Glomerular visceral epithelial cell (primary cell): ENCODE data around the gene RNPEP.
"Not testable (repeated sequence)": the region's sequence is repeated elsewhere in the genome, so short reads cannot be mapped to it uniquely, and the experiment has no call there.

Source experiments
- DNase-seq: peaks from one replicate; pipeline ENCODE4 v3.0.0-alpha.2; 2016; ENCODE audit errors: extremely low spot score

Gene RNPEP

DNA sequence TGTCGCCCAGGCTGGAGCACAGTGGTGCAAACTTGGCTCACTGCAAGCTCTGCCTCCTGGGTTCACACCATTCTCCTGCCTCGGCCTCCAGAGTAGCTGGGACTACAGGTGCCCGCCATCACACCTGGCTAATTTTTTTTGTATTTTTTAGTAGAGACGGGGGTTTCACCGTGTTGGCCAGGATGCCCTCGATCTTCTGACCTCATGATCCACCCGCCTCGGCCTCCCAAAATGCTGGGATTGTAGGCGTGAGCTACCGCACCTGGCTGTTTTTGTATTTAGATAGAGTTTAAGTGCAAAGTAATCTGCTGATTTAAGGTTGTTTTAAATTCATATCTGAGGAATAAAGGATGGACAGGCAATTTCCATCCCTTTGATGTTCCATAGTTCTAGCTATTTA, 20.1 kb upstream of the RNPEP start:
- not testable (repeated sequence) for DNase-seq

DNA sequence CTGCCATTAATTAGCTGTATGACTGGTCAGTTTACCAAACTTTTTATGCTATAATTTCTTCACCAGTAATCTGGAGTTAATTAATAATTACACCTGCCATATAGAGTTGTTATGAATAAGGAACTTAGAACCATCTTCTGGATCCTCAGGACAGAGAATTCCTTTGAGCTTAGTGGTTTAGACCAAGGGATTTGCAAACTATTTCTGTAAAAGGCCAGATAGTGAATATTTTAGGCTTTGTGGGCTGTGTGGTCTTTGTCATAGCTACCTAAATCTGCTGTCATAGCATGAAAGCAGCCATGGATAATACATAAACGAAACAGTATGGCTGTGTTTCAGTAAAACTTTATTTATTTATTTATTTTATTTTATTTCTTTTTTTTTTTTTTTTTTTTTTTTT, 18.2 kb upstream of the RNPEP start:
- DNase-seq, result peak; percentile 53

- peak; percentile 38 for DNase-seq
These were observed 16.3 kb upstream of the RNPEP start for GRCh38 chr1:201966171-201966570.

- no peak for DNase-seq
These were observed 14.1 kb upstream of the RNPEP start for GRCh38 chr1:201968202-201968925.

DNA sequence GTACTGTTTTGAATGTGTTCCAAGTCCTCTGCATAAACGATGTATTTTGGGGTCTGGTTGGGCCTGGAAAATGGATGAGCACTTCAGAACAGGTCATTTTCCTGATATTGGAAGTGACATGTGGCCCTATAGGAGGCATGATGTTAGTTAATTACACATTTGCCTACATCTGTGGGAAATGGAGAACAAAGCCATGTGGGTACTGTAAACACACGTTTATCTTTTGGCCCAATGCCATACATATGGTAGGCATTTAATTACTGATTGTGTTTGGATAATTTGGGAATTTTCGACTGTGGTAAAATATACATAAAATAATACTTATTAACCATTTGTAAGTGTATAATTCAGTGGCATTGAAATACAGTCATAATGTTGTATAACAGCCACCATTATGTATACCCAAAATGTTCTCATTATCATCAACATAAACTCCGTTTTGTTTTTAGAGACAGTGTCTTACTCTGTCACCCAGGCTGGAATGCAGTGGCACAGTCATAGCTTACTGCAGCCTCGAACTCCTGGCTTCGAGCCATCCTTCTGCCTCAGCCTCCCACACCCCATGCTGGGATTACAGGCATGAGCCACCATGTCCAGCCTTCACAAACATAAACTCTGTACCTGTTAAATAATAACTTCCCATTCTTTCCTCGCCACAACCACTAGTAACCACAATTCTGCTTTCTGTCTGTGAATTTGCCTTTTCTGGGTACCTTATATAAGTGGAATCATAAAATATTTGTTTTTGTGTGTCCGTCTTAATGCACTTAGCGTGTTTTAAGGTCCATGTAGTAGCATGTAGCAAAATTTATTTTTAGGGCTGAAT, 11.9 kb upstream of the RNPEP start:
- DNase-seq, result peak; percentile 71

DNA sequence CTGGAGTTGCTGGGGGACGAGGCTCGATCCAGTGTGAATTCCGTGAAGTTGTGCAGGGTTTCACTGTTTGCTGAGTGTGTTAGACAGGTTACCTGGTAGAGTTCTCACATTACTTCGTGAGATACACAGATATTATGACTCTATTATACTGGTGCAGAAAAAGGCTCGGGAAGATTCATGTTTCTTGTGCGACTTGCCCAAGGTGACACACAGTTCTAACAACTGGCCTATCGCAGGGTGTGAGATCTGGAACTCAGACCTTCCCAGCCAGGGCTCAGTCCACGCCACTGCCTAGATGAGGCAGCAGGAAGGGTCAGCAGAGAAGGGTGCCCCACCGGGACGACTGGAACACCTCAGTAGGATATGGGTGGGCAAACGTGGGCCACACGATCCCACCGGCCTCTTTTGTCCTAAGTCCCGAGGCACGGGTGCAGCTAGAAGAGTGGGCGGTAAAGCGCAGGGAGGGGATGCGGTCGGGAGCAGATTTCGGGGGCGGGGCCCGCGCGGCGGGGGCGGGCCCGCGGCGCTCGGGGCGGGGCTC, 296 bp upstream of the RNPEP start:
- no peak for DNase-seq

GRCh38 chr1:201983380-201983805, 945 bp downstream of the RNPEP start:
- DNase-seq, result no peak

DNA sequence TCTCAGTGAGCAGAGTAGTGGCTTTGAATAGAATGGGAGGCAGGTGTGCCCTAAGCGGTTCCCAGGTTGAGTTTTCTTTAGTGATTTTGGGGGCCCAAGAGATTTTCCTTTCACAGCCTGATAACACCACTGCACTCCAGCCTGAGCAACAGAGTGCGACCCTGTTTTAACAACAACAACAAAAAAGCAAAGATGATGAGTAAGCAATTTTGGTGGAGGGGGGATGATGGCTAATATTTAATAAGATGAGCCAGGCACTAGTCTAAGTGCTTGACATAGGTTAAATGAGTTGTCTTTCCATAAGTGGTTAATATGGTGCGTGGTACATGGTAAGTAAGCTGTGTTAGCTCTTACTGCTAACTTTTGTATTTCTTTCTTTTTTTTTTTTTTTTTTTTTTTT, 2.0 kb downstream of the RNPEP start:
- no peak for DNase-seq

DNA sequence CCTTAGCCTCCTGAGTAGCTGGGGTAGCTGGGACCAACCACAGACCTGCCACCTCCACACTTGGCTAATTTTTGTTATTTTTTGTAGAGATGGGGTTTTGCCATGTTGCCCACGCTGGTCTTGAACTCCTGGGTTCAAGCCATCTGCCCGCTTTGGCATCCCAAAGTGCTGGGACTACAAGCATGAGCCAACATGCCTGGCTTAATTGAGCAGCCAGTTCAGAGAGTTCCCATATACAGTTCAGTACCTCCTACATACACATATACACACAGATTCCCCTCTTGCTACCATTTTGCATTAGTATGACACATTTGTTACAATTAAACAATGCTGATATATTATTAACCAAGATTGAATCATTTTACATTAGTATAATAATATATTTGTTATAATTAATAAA, 2.9 kb downstream of the RNPEP start:
- DNase-seq, result no peak

DNA sequence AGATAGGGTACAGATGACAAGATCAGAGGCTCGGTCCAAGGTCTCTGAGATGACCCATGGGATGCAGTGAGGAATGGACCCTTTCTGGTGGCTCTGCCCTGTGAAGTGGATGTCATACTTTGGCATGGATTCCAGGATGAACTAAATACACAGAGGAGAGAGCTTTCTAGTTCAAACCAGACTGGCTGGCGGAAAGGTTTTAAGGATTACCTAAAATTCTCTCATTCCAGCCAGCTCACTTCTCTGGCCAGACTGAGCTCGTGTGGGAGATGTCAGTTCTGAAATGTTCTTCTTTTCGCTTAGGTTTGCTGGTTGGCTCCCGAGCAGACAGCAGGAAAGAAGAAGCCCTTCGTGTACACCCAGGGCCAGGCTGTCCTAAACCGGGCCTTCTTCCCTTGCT, 6.2 kb downstream of the RNPEP start:
- no peak for DNase-seq

DNA sequence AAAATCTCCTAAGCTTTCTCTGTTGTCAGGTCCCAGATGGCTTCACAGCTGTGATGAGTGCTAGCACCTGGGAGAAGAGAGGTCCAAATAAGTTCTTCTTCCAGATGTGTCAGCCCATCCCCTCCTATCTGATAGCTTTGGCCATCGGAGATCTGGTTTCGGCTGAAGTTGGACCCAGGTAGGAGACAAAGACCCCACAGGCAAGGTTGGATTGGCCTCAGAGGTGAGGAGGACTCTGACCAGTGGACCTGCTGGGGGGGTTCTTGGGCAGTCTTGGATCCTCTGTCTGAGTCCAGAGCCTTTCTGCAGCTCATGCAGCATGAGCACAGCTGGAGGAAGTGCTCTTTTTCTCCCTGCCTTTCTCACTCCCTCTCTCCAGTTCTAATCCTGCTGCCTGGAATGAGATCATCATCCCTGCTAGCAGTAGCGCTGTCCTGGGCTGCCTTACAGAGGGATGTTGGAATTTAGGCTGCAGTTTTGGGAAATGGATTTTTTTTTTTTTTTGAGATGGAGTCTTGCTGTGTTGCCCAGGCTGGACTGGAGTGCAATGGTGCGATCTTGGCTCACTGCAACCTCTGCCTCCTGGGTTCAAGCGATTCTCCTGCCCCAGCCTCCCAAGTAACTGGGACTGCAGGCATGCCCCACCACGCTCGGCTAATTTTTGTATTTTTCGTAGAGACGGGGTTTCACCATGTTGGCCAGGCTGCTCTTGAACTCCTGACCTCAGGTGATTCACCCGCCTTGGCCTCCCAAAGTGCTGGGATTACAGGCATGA, 7.1 kb downstream of the RNPEP start:
- no peak for DNase-seq

- DNase-seq, result no peak
These were observed 8.0 kb downstream of the RNPEP start for GRCh38 chr1:201990427-201990826.

GRCh38 chr1:201999625-202000238, 17.3 kb downstream of the RNPEP start:
- peak; percentile 60 for DNase-seq

DNA sequence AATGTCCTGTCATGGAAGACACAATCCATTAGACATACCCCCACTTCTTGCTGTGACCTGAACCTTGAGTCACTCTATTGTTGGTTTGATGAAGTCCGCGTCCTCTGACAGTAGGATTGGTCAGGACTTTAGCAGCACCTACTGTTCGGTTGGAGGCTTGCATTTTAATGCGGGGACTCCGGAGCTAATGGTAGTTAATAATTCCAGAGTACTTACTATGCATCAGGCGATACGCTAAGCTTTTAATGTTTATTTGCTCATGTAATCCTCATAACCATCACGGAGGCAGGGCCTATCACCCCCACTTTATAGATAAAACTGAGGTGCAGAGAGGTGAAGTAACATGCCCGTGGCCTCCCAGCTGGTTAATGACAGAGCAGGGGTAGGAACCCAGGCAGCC, 20.1 kb downstream of the RNPEP start:
- DNase-seq, result no peak

GRCh38 chr1:202004711-202005110, 22.3 kb downstream of the RNPEP start:
- no peak for DNase-seq

GRCh38 chr1:202005958-202006357, 23.5 kb downstream of the RNPEP start:
- DNase-seq, result no peak

DNA sequence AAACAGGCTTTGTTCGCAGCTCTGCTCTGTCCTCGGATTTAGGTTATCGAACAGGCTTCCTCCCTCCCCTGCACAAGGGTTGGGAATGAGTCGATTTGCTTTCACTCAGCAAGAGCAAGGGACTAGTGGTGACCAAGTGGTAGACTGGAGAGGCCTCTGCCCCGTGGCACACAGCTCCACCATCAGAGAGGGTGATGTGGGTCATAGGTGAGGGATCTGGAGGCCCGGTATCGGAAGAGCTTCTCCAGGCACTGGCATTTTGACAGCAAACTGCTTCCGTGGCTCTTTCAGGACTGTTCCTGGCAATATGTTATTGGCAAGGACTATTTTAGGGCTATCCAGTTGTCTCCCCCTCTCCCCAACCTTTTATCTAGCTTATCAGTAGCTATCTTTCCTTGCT, 24.9 kb downstream of the RNPEP start:
- no peak for DNase-seq

GRCh38 chr1:202007805-202008489, 25.5 kb downstream of the RNPEP start:
- DNase-seq, result no peak

- peak; percentile 93 for DNase-seq
These were observed 27.1 kb downstream of the RNPEP start for GRCh38 chr1:202009326-202010179.
